ENCODE data around the gene FBXL7. TPM values are rescaled to one million over a fixed set of nuclear protein-coding genes. Genes with fewer than 3 reads are reported as not detected.

The FBXL7 gene
- total and polyA plus RNA-seq, 2 donors (not counting 1 experiment from before 2014, with no cell fraction given), result not detected

DNA sequence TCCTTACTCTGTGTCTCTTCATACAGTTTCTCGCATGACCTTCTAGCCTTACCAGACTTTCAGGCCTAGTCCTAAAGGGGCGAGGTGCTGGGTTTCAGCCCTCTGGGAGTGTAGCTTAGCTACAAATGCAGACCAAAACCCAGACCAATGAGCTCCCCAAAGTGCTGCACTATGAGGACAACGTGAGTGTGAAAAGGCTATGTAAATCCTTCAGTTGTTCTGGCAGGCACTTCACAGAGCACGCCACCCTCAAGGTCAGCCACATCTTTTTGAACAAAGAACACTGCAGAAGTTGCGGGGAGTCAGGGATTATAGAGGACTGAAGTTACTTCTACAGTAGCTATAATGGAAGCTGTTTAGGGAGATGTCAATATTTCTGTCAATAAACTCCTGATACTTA lies 377.9 kb downstream of the FBXL7 start:
- Mint-ChIP-seq H3K4me1 (no peaks in the 10 kb centered on the region), H3K9me3 (ENCODE audit: insufficient read depth) (peaks cover 2% of the 10 kb centered on the region), H3K27me3 (no peaks in the 10 kb centered on the region), H3K27ac (no peak overlapping the region), H3K4me3 (no peak overlapping the region)
- ATAC-seq (ENCODE audit: low read depth) (no peak), DNase-seq (no peak)
- no peaks in the 10 kb centered on the region for H3K27me3 ChIP-seq (replicated peaks in 1 of 4; ENCODE audit: control extremely low read depth in 1 of 4, control insufficient read depth in 3 of 4, insufficient read depth in 4 of 4, low read length in 3 of 4)
- no peak overlapping the region for H3K9ac ChIP-seq (ENCODE audit: low read length)
- WGBS (ENCODE audit: insufficient coverage), result 68% methylated on average over 4 of the region's 5 CpGs
- intact Hi-C loops (cut with micrococcal nuclease), result no loop called here
- H4K20me1 ChIP-seq (ENCODE audit: control insufficient read depth, insufficient read depth, low read length, poor library complexity, severe bottlenecking), result no peaks in the 10 kb centered on the region
- no peak overlapping the region for H2AFZ ChIP-seq (ENCODE audit: insufficient read depth, low read depth, low read length, poor library complexity, severe bottlenecking)
- ChIA-PET CTCF (no interaction called here), POLR2A (no interaction called here)
- H3K9me3 ChIP-seq (ENCODE audit: control extremely low read depth in 1 of 3, control insufficient read depth in 2 of 3, insufficient read depth in 1 of 3, low read length in 2 of 3), result peaks cover 0 to 7% (median 0%) of the 10 kb centered on the region in 3 donors
- no peaks in the 10 kb centered on the region for H3K36me3 ChIP-seq (replicated peaks in 1 of 2; ENCODE audit: control extremely low read depth in 1 of 2, control insufficient read depth in 1 of 2, extremely low read depth in 1 of 2, insufficient read depth in 2 of 2, low read length in 1 of 2)
- H3K27ac ChIP-seq (ENCODE audit: low read length in 2 of 2), result no peak overlapping the region
- TF ChIP-seq, protein P1, sequence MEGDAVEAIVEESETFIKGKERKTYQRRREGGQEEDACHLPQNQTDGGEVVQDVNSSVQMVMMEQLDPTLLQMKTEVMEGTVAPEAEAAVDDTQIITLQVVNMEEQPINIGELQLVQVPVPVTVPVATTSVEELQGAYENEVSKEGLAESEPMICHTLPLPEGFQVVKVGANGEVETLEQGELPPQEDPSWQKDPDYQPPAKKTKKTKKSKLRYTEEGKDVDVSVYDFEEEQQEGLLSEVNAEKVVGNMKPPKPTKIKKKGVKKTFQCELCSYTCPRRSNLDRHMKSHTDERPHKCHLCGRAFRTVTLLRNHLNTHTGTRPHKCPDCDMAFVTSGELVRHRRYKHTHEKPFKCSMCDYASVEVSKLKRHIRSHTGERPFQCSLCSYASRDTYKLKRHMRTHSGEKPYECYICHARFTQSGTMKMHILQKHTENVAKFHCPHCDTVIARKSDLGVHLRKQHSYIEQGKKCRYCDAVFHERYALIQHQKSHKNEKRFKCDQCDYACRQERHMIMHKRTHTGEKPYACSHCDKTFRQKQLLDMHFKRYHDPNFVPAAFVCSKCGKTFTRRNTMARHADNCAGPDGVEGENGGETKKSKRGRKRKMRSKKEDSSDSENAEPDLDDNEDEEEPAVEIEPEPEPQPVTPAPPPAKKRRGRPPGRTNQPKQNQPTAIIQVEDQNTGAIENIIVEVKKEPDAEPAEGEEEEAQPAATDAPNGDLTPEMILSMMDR (IDR thresholded peaks at IDR 0.05), result no peak
- H3K79me2 ChIP-seq (ENCODE audit: control insufficient read depth, insufficient read depth, low read length), result no peaks in the 10 kb centered on the region
- H3K4me1 ChIP-seq (ENCODE audit: control insufficient read depth in 2 of 2, insufficient read depth in 2 of 2, low read length in 2 of 2), result no peaks in the 10 kb centered on the region
- no peak overlapping the region for H3K4me3 ChIP-seq (ENCODE audit: control extremely low read depth in 1 of 5, extremely low read depth in 1 of 5, insufficient read depth in 1 of 5, low read depth in 2 of 5, low read length in 4 of 5)
- no peak overlapping the region for H3K4me2 ChIP-seq (replicated peaks; ENCODE audit: low read depth, low read length, poor library complexity, severe bottlenecking)

DNA sequence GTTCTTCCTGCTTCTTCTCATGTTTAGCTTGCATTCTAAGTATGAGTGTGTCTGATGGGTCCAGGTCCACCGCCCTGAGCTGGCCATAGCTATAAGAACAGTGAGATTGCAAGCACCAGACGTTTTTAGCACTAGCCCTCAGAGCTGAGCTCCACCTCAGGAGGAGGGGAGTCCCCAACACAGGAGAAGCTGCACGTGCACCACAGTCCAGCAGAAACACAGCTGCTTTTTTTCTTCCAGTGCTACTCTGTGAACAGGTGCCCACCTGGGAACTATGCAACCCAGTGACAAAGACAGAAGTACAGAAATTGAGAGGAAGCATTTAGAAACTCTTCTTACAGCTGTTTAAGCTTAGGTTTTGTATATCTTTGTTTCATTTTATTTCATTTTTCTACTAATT lies 380.2 kb downstream of the FBXL7 start:
- DNase-seq (no peak), ATAC-seq (ENCODE audit: low read depth) (no peak)
- TF ChIP-seq EZH2 (IDR thresholded peaks at IDR 0.05; ENCODE audit: borderline replicate concordance, insufficient read depth, low read depth, low read length, poor library complexity, severe bottlenecking), result no peak
- TF ChIP-seq, protein P1 (IDR thresholded peaks at IDR 0.05), result no peak
- Histone ChIP-seq H2AFZ (ENCODE audit: insufficient read depth, low read depth, low read length, poor library complexity, severe bottlenecking) (no peak overlapping the region), H3K27ac (ENCODE audit: low read length in 2 of 2) (no peak overlapping the region), H3K9me3 (ENCODE audit: control extremely low read depth in 1 of 3, control insufficient read depth in 2 of 3, insufficient read depth in 1 of 3, low read length in 2 of 3) (peaks cover 0 to 7% (median 0%) of the 10 kb centered on the region in 3 donors), H4K20me1 (ENCODE audit: control insufficient read depth, insufficient read depth, low read length, poor library complexity, severe bottlenecking) (no peaks in the 10 kb centered on the region), H3K4me3 (ENCODE audit: control extremely low read depth in 1 of 5, extremely low read depth in 1 of 5, insufficient read depth in 1 of 5, low read depth in 2 of 5, low read length in 4 of 5) (no peak overlapping the region), H3K4me1 (ENCODE audit: control insufficient read depth in 2 of 2, insufficient read depth in 2 of 2, low read length in 2 of 2) (no peaks in the 10 kb centered on the region), H3K79me2 (ENCODE audit: control insufficient read depth, insufficient read depth, low read length) (no peaks in the 10 kb centered on the region), H3K36me3 (replicated peaks in 1 of 2; ENCODE audit: control extremely low read depth in 1 of 2, control insufficient read depth in 1 of 2, extremely low read depth in 1 of 2, insufficient read depth in 2 of 2, low read length in 1 of 2) (no peaks in the 10 kb centered on the region), H3K27me3 (replicated peaks in 1 of 4; ENCODE audit: control extremely low read depth in 1 of 4, control insufficient read depth in 3 of 4, insufficient read depth in 4 of 4, low read length in 3 of 4) (no peaks in the 10 kb centered on the region), H3K4me2 (replicated peaks; ENCODE audit: low read depth, low read length, poor library complexity, severe bottlenecking) (no peak overlapping the region), H3K9ac (ENCODE audit: low read length) (no peak overlapping the region)
- H3K27ac Mint-ChIP-seq, result no peak overlapping the region
- intact Hi-C loops (cut with micrococcal nuclease), result no loop called here
- 68% methylated on average over 2 of the region's 3 CpGs for WGBS (ENCODE audit: insufficient coverage)
- ChIA-PET CTCF (no interaction called here), POLR2A (no interaction called here)
- no peaks in the 10 kb centered on the region for H3K4me1 Mint-ChIP-seq
- no peaks in the 10 kb centered on the region for H3K9me3 Mint-ChIP-seq (ENCODE audit: insufficient read depth)
- no peaks in the 10 kb centered on the region for H3K27me3 Mint-ChIP-seq
- no peak overlapping the region for H3K4me3 Mint-ChIP-seq

Data from B cell (primary cell).